22Rv1 (cell line): Measurements from ENCODE around the gene DOK6.

Source experiments
- CTCF ChIP-seq: fragments of 450-650 bp; IDR thresholded peaks from 2 replicates; pipeline ENCODE4 v1.5.1; 2017; ENCODE audit warnings: mild to moderate bottlenecking
- ZFX ChIP-seq: fragments of 450-650 bp; IDR thresholded peaks from 2 replicates; pipeline ENCODE4 v1.6.1; 2017; ENCODE audit warnings: antibody characterized with exemption, borderline replicate concordance

- TF ChIP-seq CTCF (no peak), ZFX (no peak)
Measured at GRCh38 chr18:69402533-69402989, 1.9 kb downstream of the DOK6 start.
